GM12878 (cell line): ENCODE data around the gene SCLY.

Source experiments
- ATF2 ChIP-seq: IDR thresholded peaks from 2 replicates; pipeline ENCODE4 v1.6.1; 2012; ENCODE audit warnings: low read length, inconsistent platforms
- CHD2 ChIP-seq: IDR thresholded peaks from 2 replicates; pipeline ENCODE4 v1.6.1; 2011; ENCODE audit warnings: low read depth, low read length, improper control_type of control experiment, borderline replicate concordance
- GATAD2B ChIP-seq: fragments of 450-650 bp; conservative IDR thresholded peaks from 2 replicates; pipeline ENCODE4 v1.6.1; 2017; ENCODE audit warnings: low read depth, mild to moderate bottlenecking, moderate library complexity
- HDAC2 ChIP-seq: fragments of 200-600 bp; sonication (generic); IDR thresholded peaks from 2 replicates; pipeline ENCODE4 v1.6.1; 2017
- JUNB ChIP-seq: IDR thresholded peaks from 2 replicates; pipeline ENCODE4 v1.6.1; 2016; ENCODE audit warnings: antibody characterized with exemption, mild to moderate bottlenecking
- ZNF384 ChIP-seq: IDR thresholded peaks from 2 replicates; pipeline ENCODE4 v1.6.1; 2012; ENCODE audit warnings: low read depth, mild to moderate bottlenecking, low read length, improper control_type of control experiment, borderline replicate concordance
- TF ChIP-seq, protein P1 (sequence below), 3 experiments: IDR thresholded peaks in 2 of 3; conservative IDR thresholded peaks in 1 of 3; 2 replicates each; pipeline ENCODE4 v1.5.1; 2011; ENCODE audit warnings: low read depth in 3 of 3, low read length in 3 of 3, mild to moderate bottlenecking in 3 of 3, control low read depth in 2 of 3, moderate library complexity in 2 of 3, inconsistent platforms in 1 of 3, mixed read lengths in 1 of 3; ENCODE audit not compliant: control insufficient read depth in 2 of 3, insufficient read depth in 1 of 3; ENCODE audit errors: extremely low read depth in 1 of 3

- TF ChIP-seq, protein P1, sequence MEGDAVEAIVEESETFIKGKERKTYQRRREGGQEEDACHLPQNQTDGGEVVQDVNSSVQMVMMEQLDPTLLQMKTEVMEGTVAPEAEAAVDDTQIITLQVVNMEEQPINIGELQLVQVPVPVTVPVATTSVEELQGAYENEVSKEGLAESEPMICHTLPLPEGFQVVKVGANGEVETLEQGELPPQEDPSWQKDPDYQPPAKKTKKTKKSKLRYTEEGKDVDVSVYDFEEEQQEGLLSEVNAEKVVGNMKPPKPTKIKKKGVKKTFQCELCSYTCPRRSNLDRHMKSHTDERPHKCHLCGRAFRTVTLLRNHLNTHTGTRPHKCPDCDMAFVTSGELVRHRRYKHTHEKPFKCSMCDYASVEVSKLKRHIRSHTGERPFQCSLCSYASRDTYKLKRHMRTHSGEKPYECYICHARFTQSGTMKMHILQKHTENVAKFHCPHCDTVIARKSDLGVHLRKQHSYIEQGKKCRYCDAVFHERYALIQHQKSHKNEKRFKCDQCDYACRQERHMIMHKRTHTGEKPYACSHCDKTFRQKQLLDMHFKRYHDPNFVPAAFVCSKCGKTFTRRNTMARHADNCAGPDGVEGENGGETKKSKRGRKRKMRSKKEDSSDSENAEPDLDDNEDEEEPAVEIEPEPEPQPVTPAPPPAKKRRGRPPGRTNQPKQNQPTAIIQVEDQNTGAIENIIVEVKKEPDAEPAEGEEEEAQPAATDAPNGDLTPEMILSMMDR (IDR thresholded peaks at IDR 0.05 in 2 of 3, conservative IDR thresholded peaks at IDR 0.05 in 1 of 3; ENCODE audit: control insufficient read depth in 2 of 3, extremely low read depth in 1 of 3, insufficient read depth in 1 of 3, low read depth in 3 of 3, low read length in 3 of 3) = no peak
- no peak for TF ChIP-seq GATAD2B
- TF ChIP-seq ATF2 = no peak
- no peak for TF ChIP-seq JUNB
- no peak for TF ChIP-seq ZNF384
- TF ChIP-seq HDAC2 = no peak
- TF ChIP-seq CHD2 = no peak
Measured at GRCh38 chr2:238127165-238128060, 66.6 kb downstream of the SCLY start.
